ENCODE results near the gene DCANP1.

- TF ChIP-seq, protein P1, sequence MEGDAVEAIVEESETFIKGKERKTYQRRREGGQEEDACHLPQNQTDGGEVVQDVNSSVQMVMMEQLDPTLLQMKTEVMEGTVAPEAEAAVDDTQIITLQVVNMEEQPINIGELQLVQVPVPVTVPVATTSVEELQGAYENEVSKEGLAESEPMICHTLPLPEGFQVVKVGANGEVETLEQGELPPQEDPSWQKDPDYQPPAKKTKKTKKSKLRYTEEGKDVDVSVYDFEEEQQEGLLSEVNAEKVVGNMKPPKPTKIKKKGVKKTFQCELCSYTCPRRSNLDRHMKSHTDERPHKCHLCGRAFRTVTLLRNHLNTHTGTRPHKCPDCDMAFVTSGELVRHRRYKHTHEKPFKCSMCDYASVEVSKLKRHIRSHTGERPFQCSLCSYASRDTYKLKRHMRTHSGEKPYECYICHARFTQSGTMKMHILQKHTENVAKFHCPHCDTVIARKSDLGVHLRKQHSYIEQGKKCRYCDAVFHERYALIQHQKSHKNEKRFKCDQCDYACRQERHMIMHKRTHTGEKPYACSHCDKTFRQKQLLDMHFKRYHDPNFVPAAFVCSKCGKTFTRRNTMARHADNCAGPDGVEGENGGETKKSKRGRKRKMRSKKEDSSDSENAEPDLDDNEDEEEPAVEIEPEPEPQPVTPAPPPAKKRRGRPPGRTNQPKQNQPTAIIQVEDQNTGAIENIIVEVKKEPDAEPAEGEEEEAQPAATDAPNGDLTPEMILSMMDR (IDR thresholded peaks at IDR 0.05; ENCODE audit: insufficient read depth, low read length): no peak
- TF ChIP-seq POLR2AphosphoS5 (IDR thresholded peaks at IDR 0.05; ENCODE audit: low read depth): no peak
Observed at GRCh38 chr5:135471726-135472125, 24.6 kb upstream of the DCANP1 start.

Data from HL-60 (cell line).